HepG2 (cell line): ENCODE measurements around the gene RBBP5.

Experiments used
- CTCF ChIP-seq: sonication (generic); formaldehyde crosslinking; IDR thresholded peaks from 2 replicates; pipeline ENCODE4 v1.5.0; 2020; ENCODE audit warnings: mild to moderate bottlenecking, missing genetic modification reagents, moderate library complexity
- HCFC1 ChIP-seq: fragments of 150-350 bp; IDR thresholded peaks from 2 replicates; pipeline ENCODE4 v1.6.1; 2014; ENCODE audit warnings: low read depth, low read length
- KAT7 ChIP-seq: IDR thresholded peaks from 2 replicates; pipeline ENCODE4 v1.6.1; 2018; ENCODE audit warnings: borderline replicate concordance, missing compliant biosample characterization
- KDM1A ChIP-seq: IDR thresholded peaks from 2 replicates; pipeline ENCODE4 v1.6.1; 2016; ENCODE audit warnings: missing compliant biosample characterization
- MTA1 ChIP-seq: sonication (generic); formaldehyde crosslinking; IDR thresholded peaks from 2 replicates; pipeline ENCODE4 v1.4.0; 2020; ENCODE audit warnings: missing genetic modification reagents, mild to moderate bottlenecking, borderline replicate concordance
- PRMT3 ChIP-seq: sonication (generic); formaldehyde crosslinking; IDR thresholded peaks from 2 replicates; pipeline ENCODE4 v1.8.1; 2022; ENCODE audit warnings: low read depth, mild to moderate bottlenecking, moderate library complexity, missing genetic modification reagents, borderline replicate concordance
- RELA ChIP-seq: sonication (generic); formaldehyde crosslinking; IDR thresholded peaks from 2 replicates; pipeline ENCODE4 v1.4.0; 2020; ENCODE audit warnings: missing genetic modification reagents

GRCh38 chr1:205124726-205125125 is 2.9 kb upstream of the RBBP5 start:
- TF ChIP-seq CTCF (CRISPR knock-in tag) (no peak), KDM1A (CRISPR knock-in tag) (no peak), HCFC1 (no peak), PRMT3 (no peak), KAT7 (no peak), RELA (CRISPR knock-in tag) (no peak), MTA1 (CRISPR knock-in tag) (no peak)
